ENCODE data around the gene GH2.
"Not testable (repeated sequence)": the region's sequence is repeated elsewhere in the genome, so short reads cannot be mapped to it uniquely, and the experiment has no call there.

Gene GH2

GRCh38 chr17:63911041-63911635 lies 29.4 kb upstream of the GH2 start, which contains the start of gene CSHL1:
TSS of gene CSHL1 (minus strand) at chr17:63911258. CDS start at chr17:63911196, 62 bp downstream.
- no peak for DNase-seq

DNA sequence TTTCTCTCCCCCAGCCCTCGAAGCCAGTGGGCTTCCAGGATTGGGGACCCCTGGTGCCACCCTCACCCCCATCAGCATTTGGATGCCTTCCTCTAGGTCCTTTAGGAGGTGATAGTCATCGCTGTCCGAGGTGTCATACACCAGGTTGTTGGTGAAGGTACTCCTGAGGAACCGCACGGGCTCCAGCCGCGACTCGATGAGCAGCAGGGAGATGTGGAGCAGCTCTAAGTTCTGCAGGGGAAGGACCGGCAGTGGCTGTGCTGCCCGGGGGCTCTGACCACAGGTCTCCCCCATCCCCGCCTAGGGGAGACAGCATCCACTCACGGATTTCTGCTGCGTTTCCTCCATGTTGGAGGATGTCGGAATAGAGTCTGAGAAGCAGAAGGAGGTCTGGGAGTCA lies 28.4 kb upstream of the GH2 start:
- no peak for DNase-seq

DNA sequence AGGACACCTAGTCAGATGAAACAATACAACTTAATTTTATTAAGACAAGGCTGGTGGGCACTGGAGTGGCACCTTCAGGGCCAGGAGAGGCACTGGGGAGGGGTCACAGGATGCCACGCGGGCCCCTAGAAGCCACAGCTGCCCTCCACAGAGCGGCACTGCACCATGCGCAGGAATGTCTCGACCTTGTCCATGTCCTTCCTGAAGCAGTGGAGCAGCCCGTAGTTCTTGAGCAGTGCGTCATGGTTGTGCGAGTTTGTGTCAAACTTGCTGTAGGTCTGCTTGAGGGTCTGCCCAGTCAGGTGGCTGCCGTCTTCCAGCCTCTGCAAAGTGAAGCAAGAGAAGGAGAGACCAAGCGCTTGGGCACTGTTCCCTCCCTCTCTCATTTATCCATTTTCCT lies 27.8 kb upstream of the GH2 start:
- not testable (repeated sequence) for DNase-seq

DNA sequence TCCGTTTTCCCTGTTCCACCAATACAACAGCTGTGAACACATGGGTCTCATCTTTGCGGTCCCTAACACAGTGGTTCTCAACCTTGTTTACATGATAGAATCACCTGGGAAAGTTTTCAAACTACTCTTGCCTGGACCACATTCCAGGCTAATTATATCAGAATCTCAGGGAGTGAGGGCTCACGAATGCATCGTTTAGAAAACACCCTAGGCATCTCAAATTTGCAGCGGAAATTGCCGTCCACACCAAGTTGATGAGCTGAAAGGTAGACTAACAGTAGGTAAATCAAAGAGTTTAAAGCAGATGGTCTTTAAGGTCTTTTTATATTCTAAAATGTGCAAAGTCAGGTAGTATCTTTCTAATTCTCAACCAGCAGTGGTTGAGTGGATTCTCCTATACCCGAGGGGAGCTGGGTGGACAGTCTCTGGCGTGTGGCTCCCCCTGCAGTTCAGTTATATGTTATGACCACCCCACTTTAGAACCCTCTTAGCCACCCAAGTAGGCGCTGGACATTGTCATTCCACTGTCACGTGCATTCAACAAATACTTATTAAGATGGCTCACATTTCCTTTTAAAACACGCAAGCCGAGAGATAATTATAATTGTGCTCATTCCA lies 25.5 kb upstream of the GH2 start:
- DNase-seq = peak; percentile 5

- DNase-seq = not testable (repeated sequence)
Measured at GRCh38 chr17:63904796-63905195, 23.1 kb upstream of the GH2 start.

DNA sequence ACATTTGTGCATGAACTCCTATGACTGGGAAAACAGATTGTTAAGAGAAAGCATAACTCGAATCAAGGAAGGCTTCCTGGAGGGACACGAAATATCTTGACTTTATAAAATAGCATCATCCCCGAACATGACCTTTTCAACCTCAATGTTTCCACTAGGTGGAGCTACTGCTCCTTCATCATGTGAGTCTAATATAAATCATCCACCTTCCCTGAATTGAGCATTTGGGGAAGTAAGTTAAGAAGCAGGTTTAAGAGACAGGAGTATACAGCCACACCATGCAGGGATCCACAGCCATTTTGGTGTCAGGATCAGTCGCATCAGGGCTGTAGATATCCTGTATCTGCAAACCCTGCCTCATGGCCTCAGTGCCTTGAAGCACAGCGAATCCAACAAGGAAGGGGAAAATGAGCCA lies 22.1 kb upstream of the GH2 start:
- DNase-seq = not testable (repeated sequence)

- DNase-seq = not testable (repeated sequence)
Measured at GRCh38 chr17:63901971-63902370, 20.2 kb upstream of the GH2 start.

GRCh38 chr17:63898899-63899798 lies 17.4 kb upstream of the GH2 start:
- DNase-seq = not testable (repeated sequence)

DNA sequence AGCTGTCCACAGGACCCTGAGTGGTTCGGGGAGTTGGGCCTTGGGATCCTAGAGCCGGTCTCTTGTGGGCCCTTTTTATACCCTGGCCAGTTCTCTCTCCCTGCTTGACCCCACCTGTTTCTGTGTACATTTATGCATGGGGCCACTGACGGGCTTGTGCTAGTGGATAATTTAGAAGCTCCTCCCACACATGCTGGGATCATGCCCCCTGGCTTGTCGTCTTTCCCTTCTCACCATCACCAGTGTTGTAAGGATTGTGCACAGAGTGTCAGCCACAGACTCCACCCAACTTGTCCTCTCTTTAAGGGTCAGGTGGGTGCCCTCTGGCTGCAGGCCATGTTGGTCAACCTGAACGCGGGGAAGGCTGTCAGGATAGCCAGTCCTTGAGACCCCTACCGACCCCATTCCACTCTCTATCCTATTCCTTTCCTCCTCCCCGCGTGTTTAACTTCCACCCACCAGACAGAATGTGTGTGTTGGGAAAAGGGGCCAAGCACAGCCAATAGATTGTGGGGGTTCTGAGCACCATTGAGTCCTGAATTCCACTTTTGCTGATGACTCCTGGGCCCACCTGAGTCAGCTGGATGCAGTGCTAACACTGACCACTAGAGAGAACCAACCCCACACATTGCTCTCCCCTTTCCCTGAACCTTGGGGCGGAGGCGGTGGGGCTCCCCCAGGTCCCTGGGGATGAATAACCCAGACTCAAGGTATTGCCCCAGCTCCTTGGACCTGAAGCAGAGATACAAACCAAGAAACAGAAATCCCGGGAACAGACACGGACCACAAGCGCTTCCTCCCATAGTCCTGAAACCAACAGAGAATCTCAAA lies 15.0 kb upstream of the GH2 start, which contains the start of gene CSH1:
Gene CSH1 (minus strand): TSS at position 51 of the 831 bp plus-strand sequence. CDS start 63 bp downstream, outside the sequence.
- DNase-seq = not testable (repeated sequence)

GRCh38 chr17:63894821-63895220 lies 13.1 kb upstream of the GH2 start:
- not testable (repeated sequence) for DNase-seq

DNA sequence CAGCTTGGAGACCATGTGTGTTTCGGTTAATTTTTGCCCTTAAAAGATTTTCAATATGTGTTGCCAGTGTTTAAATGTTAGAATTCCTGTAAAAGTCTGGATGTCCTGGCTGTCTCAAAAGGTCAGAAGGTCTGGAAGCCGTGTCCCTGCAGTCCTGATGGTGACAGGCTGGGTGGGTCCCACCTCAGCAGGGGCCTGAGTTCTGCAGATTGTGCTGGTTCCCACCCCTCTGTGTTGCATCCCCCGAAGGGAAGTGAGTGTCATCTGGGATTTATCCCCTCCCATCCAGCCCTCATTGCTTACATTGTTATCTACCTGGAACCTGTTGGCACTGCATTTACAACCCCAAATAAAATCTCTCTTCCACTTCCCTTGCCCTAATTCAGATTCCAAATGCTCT lies 12.3 kb upstream of the GH2 start:
- DNase-seq = not testable (repeated sequence)

GRCh38 chr17:63892316-63893037 lies 10.7 kb upstream of the GH2 start:
- DNase-seq = not testable (repeated sequence)

DNA sequence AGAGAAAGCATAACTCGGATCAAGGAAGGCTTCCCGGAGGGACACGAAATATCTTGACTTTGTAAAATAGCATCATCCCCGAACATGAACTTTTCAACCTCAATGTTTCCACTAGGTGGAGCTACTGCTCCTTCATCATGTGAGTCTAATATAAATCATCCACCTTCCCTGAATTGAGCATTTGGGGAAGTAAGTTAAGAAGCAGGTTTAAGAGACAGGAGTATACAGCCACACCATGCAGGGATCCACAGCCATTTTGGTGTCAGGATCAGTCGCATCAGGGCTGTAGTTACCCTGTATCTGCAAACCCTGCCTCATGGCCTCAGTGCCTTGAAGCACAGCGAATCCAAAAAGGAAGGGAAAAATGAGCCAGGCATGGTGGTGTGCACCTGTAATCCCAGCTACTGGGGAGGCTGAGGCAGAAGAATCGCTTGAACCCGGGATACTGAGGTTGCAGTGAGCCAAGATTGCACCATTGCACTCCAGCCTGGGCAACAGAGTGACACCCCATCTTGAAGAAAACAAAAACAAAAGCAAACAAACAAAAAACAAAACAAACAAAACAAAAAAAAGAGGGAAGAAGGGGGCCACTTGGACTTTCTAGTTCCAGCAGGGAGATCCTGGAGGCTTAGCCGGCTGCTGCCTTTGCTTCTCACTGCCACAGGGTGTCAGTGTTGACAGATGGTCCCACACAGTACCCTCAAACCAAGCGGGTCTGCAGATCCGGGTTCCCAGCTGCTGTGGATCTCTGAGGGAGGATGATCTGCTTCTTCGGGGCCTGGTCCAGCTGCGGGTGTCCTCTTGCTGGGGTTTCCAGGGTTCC lies 7.5 kb upstream of the GH2 start:
- DNase-seq = peak; percentile 35

GRCh38 chr17:63885119-63885518 lies 3.4 kb upstream of the GH2 start:
- not testable (repeated sequence) for DNase-seq

- DNase-seq = not testable (repeated sequence)
Measured at GRCh38 chr17:63882626-63883126, 932 bp upstream of the GH2 start.

GRCh38 chr17:63881337-63881736 lies 407 bp downstream of the GH2 start:
- DNase-seq = not testable (repeated sequence)

DNA sequence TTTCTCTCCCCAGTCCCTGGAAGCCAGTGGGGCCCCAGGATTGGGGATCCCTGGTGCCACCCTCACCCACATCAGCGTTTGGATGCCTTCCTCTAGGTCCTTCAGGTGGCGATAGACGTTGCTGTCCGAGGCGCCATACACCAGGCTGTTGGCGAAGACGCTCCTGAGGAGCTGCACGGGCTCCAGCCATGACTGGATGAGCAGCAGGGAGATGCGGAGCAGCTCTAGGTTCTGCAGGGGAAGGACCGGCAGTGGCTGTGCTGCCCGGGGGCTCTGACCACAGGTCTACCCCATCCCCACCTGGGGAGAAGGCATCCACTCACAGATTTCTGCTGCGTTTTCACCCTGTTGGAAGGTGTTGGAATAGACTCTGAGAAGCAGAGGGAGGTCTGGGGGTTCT lies 1.0 kb downstream of the GH2 start:
- no peak for DNase-seq

DNA sequence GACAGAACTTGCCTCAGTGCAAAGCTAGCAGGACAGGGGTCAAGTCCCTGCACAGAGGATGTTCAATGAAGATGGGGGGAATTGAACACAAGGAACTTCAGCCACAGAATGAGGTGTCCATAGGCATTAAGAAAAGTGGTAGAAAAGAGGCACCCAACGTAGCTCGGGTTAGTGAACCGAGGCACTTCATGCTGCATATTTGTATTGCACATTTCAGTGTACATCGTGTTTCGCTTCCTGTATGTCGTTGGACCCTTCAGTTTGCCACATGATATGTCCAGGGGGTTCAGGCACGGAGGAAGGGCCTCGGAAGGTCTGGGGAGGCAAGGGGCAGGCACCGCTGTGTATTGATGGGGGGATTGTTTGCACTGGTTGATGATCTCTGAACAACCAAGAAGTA lies 3.3 kb downstream of the GH2 start:
- DNase-seq = not testable (repeated sequence)

- not testable (repeated sequence) for DNase-seq
Measured at GRCh38 chr17:63874693-63875092, 7.1 kb downstream of the GH2 start.

- not testable (repeated sequence) for DNase-seq
Measured at GRCh38 chr17:63874061-63874626, 7.6 kb downstream of the GH2 start.

Data from fibroblast of skin of abdomen (primary cell).